Ascending aorta (tissue), 2 donors: ENCODE data around the gene ENTREP1. TPM values are rescaled to one million over a fixed set of nuclear protein-coding genes. Genes with fewer than 3 reads are reported as not detected.
"Not testable (repeated sequence)": the region's sequence is repeated elsewhere in the genome, so short reads cannot be mapped to it uniquely, and the experiment has no call there.

Source experiments
- DNase-seq, 2 donors: peaks; one replicate each; pipeline ENCODE4 v3.0.0-alpha.2; 2019; ENCODE audit warnings: low spot score in 2 of 2
- H3K27ac ChIP-seq, 2 donors: fragments of 200-600 bp; sonication (generic); one replicate each; pipeline ENCODE4 v1.5.1; 2016 to 2017; ENCODE audit warnings: mild to moderate bottlenecking in 1 of 2
- H3K27me3 ChIP-seq: fragments of 200-600 bp; sonication (generic); one replicate; pipeline ENCODE4 v1.5.1; 2017
- H3K36me3 ChIP-seq, 2 donors: fragments of 200-600 bp; sonication (generic); one replicate each; pipeline ENCODE4 v1.5.1; 2016
- H3K4me1 ChIP-seq, 2 donors: fragments of 200-600 bp; sonication (generic); one replicate each; pipeline ENCODE4 v1.5.1; 2016 to 2017; ENCODE audit warnings: mild to moderate bottlenecking in 1 of 2
- H3K4me3 ChIP-seq, 2 donors: fragments of 200-600 bp; sonication (generic); one replicate each; pipeline ENCODE4 v1.5.1; 2016 to 2017; ENCODE audit warnings: mild to moderate bottlenecking in 1 of 2
- H3K9me3 ChIP-seq, 2 donors: fragments of 200-600 bp; sonication (generic); one replicate each; pipeline ENCODE4 v1.5.1; 2016
- CTCF ChIP-seq, 3 experiments: fragments of 200-600 bp in 2 of 3; fragments of 450-650 bp in 1 of 3; sonication (generic) in 2 of 3; IDR thresholded peaks; one replicate each; pipeline ENCODE4 v1.5.1; 2016 to 2019; ENCODE audit warnings: antibody characterized with exemption in 3 of 3, mild to moderate bottlenecking in 1 of 3, moderate library complexity in 1 of 3
- intact Hi-C: fragments of 100-400 bp; cut with DNase I; formaldehyde crosslinking; loops from one replicate; pipeline ENCODE4 v1.15.1; 2023
- total RNA-seq: library from RNA; depleted of rRNA; stranded (reverse); fragments of >200 nt; gene quantifications from one replicate; pipeline ENCODE4 v1.1.0, GENCODE V29; 2016

ENTREP1 gene
- total RNA-seq, 1 donor from 2014 or later, result 4.2 TPM

GRCh38 chr9:69431777-69432176, 106.8 kb downstream of the ENTREP1 start:
- H3K4me1 ChIP-seq, result no peaks in the 10 kb centered on the region
- H3K4me3 ChIP-seq, result no peak overlapping the region
- intact Hi-C loops, result no loop called here
- H3K9me3 ChIP-seq, result no peaks in the 10 kb centered on the region
- no peak overlapping the region for H3K27ac ChIP-seq
- peaks cover 0 to 8% of the 10 kb centered on the region in 2 donors for H3K36me3 ChIP-seq
- no peak for DNase-seq
- no peak for TF ChIP-seq CTCF (IDR thresholded peaks at IDR 0.05)
- H3K27me3 ChIP-seq, result no peaks in the 10 kb centered on the region

- Histone ChIP-seq H3K9me3 (no peaks in the 10 kb centered on the region), H3K4me1 (no peaks in the 10 kb centered on the region), H3K36me3 (peaks cover 0 to 8% of the 10 kb centered on the region in 2 donors), H3K27ac (no peak overlapping the region), H3K27me3 (no peaks in the 10 kb centered on the region), H3K4me3 (no peak overlapping the region)
- TF ChIP-seq CTCF (IDR thresholded peaks at IDR 0.05), result no peak
- no peak for DNase-seq
- intact Hi-C loops, result no loop called here
Measured at GRCh38 chr9:69432623-69433022, 107.6 kb downstream of the ENTREP1 start.

- no peak for TF ChIP-seq CTCF (IDR thresholded peaks at IDR 0.05)
- H3K4me1 ChIP-seq, result no peaks in the 10 kb centered on the region
- H3K27ac ChIP-seq, result no peak overlapping the region
- intact Hi-C loops, result no loop called here
- DNase-seq, result no peak
- peaks cover 0 to 8% of the 10 kb centered on the region in 2 donors for H3K36me3 ChIP-seq
- no peaks in the 10 kb centered on the region for H3K27me3 ChIP-seq
- H3K4me3 ChIP-seq, result no peak overlapping the region
- no peaks in the 10 kb centered on the region for H3K9me3 ChIP-seq
Measured at GRCh38 chr9:69433392-69433791, 108.4 kb downstream of the ENTREP1 start.

GRCh38 chr9:69433968-69434367, 109.0 kb downstream of the ENTREP1 start:
- no peaks in the 10 kb centered on the region for H3K4me1 ChIP-seq
- H3K27ac ChIP-seq, result no peak overlapping the region
- no peaks in the 10 kb centered on the region for H3K9me3 ChIP-seq
- H3K36me3 ChIP-seq, result peaks cover 0 to 8% of the 10 kb centered on the region in 2 donors
- no peak for DNase-seq
- intact Hi-C loops, result no loop called here
- H3K27me3 ChIP-seq, result no peaks in the 10 kb centered on the region
- no peak for TF ChIP-seq CTCF (IDR thresholded peaks at IDR 0.05)
- no peak overlapping the region for H3K4me3 ChIP-seq

GRCh38 chr9:69439654-69440053, 114.6 kb downstream of the ENTREP1 start:
- H3K27me3 ChIP-seq, H3K27ac ChIP-seq, DNase-seq, H3K9me3 ChIP-seq, H3K4me1 ChIP-seq, intact Hi-C loops, H3K4me3 ChIP-seq: not testable (repeated sequence)
- peaks cover 7 to 24% of the 10 kb centered on the region in 2 donors for H3K36me3 ChIP-seq

- H3K27ac ChIP-seq, H3K27me3 ChIP-seq, DNase-seq, H3K4me1 ChIP-seq, H3K4me3 ChIP-seq, intact Hi-C loops, H3K9me3 ChIP-seq: not testable (repeated sequence)
- H3K36me3 ChIP-seq, result peaks cover 7 to 24% of the 10 kb centered on the region in 2 donors
Measured at GRCh38 chr9:69440254-69440955, 115.4 kb downstream of the ENTREP1 start.

Other genes starting within 250 kb of the ENTREP1 start
- 154 TPM for gene TJP2, start 150.9 kb upstream of the ENTREP1 start, total RNA-seq